WTC11 (cell line): Measurements from ENCODE around the gene NECTIN2. TPM values are rescaled to one million over a fixed set of nuclear protein-coding genes. Genes with fewer than 3 reads are reported as not detected.

Experiments
- ATAC-seq: fragments of 200-7000 bp; cut with Tn5 transposase; 2 replicates; pipeline ENCODE4 v1.10.0; 2021; ENCODE audit warnings: mild to moderate bottlenecking, moderate library complexity
- CTCF ChIA-PET: fragments of 300-600 bp; sonication (Branson Sonifier 250); formaldehyde crosslinking; loops from one replicate; lab custom pipeline; 2021; ENCODE audit warnings: antibody characterized with exemption; lab: Charles Lee
- POLR2A ChIA-PET: fragments of 350-600 bp; sonication (Branson Sonifier 250); formaldehyde crosslinking; loops from one replicate; lab custom pipeline; 2021; ENCODE audit warnings: antibody characterized with exemption; lab: Charles Lee
- DNase-seq: peaks from one replicate; pipeline ENCODE4 v3.0.0; 2021; ENCODE audit warnings: low spot score
- H3K27ac Mint-ChIP-seq: 2 replicates; pipeline ENCODE4 v1.8.0; 2021; ENCODE audit warnings: mixed read lengths
- H3K27me3 Mint-ChIP-seq: 2 replicates; pipeline ENCODE4 v1.8.0; 2021; ENCODE audit warnings: low read depth, mild to moderate bottlenecking, moderate library complexity, mixed read lengths
- H3K36me3 Mint-ChIP-seq: 2 replicates; pipeline ENCODE4 v1.8.0; 2021; ENCODE audit warnings: mixed read lengths
- H3K4me1 Mint-ChIP-seq: 2 replicates; pipeline ENCODE4 v1.8.0; 2022; ENCODE audit warnings: mixed read lengths
- H3K4me3 Mint-ChIP-seq: 2 replicates; pipeline ENCODE4 v1.8.0; 2021; ENCODE audit warnings: mild to moderate bottlenecking, moderate library complexity, mixed read lengths
- H3K9me3 Mint-ChIP-seq: 2 replicates; pipeline ENCODE4 v1.8.0; 2021; ENCODE audit warnings: mixed read lengths
- GRHL2 ChIP-seq: fragments of 250-450 bp; sonication (Bioruptor Pico); IDR thresholded peaks from 2 replicates; pipeline ENCODE4 v1.8.0; 2022; ENCODE audit warnings: mild to moderate bottlenecking, moderate library complexity; ENCODE audit not compliant: insufficient replicate concordance, severe bottlenecking
- HMGA2 ChIP-seq: fragments of 250-450 bp; sonication (Bioruptor Pico); IDR thresholded peaks from 2 replicates; pipeline ENCODE4 v1.4.0; 2021; ENCODE audit warnings: mild to moderate bottlenecking, moderate library complexity
- NFATC4 ChIP-seq: fragments of 250-450 bp; sonication (Bioruptor Pico); IDR thresholded peaks from 2 replicates; pipeline ENCODE4 v1.9.0; 2021; ENCODE audit warnings: mild to moderate bottlenecking
- NR2C2 ChIP-seq: sonication (generic); formaldehyde crosslinking; IDR thresholded peaks from 2 replicates; pipeline ENCODE4 v1.8.0; 2022; ENCODE audit warnings: mild to moderate bottlenecking, missing genetic modification reagents
- PRDM15 ChIP-seq: sonication (generic); formaldehyde crosslinking; IDR thresholded peaks from 2 replicates; pipeline ENCODE4 v1.8.0; 2022; ENCODE audit warnings: missing genetic modification reagents
- TCF7 ChIP-seq: sonication (generic); formaldehyde crosslinking; IDR thresholded peaks from 2 replicates; pipeline ENCODE4 v1.8.0; 2022; ENCODE audit warnings: mild to moderate bottlenecking, low read depth, missing genetic modification reagents, moderate library complexity
- ZBTB21 ChIP-seq: sonication (generic); formaldehyde crosslinking; IDR thresholded peaks from 2 replicates; pipeline ENCODE4 v1.8.1; 2023; ENCODE audit warnings: mild to moderate bottlenecking, missing genetic modification reagents, borderline replicate concordance
- ZNF219 ChIP-seq: sonication (generic); formaldehyde crosslinking; IDR thresholded peaks from 2 replicates; pipeline ENCODE4 v1.8.0; 2023; ENCODE audit warnings: missing genetic modification reagents, mild to moderate bottlenecking, borderline replicate concordance
- ZNF416 ChIP-seq: fragments of 250-450 bp; sonication (Bioruptor Pico); IDR thresholded peaks from 2 replicates; pipeline ENCODE4 v1.9.0; 2021; ENCODE audit warnings: mild to moderate bottlenecking, inconsistent platforms
- ZNF671 ChIP-seq: fragments of 250-450 bp; sonication (Bioruptor Pico); IDR thresholded peaks from 2 replicates; pipeline ENCODE4 v1.8.0; 2021; ENCODE audit warnings: mild to moderate bottlenecking
- total RNA-seq: library from RNA; stranded (reverse); gene quantifications from 3 replicates; pipeline ENCODE4 v1.2.3, GENCODE V29; 2021
- TF ChIP-seq, protein P1 (sequence below): sonication (generic); formaldehyde crosslinking; IDR thresholded peaks from 2 replicates; pipeline ENCODE4 v1.8.0; 2022; ENCODE audit warnings: mild to moderate bottlenecking, missing genetic modification reagents
- TF ChIP-seq, protein P2 (sequence below): sonication (generic); formaldehyde crosslinking; IDR thresholded peaks from 2 replicates; pipeline ENCODE4 v1.8.1; 2023; ENCODE audit warnings: mild to moderate bottlenecking, missing genetic modification reagents, moderate library complexity
- TF ChIP-seq, protein P3 (sequence below): fragments of 250-450 bp; sonication (Bioruptor Pico); IDR thresholded peaks from 2 replicates; pipeline ENCODE4 v1.9.0; 2021; ENCODE audit warnings: mild to moderate bottlenecking

NECTIN2 gene
- total RNA-seq, 1 experiment from 2014 or later, result 170 TPM

DNA sequence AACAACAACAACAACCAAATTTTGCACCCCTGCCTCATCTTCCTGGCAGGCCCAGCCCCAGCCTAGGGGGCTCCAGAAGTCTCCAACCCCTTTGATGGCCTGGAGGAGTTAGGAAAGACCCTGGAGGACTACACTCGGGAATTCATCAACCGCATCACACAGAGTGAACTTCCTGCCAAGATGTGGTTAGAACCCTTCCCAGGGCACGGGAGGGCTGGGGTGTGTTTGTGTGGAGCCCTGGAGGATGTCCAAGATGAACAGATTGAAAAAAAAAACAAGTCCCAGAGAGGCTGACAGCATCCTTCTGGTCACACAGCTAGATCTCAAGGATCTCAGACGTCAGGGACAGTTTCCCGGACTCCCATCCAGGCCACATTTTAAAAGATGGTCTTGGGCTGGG lies 81.6 kb downstream of the NECTIN2 start (continued):
- TF ChIP-seq, protein P1, sequence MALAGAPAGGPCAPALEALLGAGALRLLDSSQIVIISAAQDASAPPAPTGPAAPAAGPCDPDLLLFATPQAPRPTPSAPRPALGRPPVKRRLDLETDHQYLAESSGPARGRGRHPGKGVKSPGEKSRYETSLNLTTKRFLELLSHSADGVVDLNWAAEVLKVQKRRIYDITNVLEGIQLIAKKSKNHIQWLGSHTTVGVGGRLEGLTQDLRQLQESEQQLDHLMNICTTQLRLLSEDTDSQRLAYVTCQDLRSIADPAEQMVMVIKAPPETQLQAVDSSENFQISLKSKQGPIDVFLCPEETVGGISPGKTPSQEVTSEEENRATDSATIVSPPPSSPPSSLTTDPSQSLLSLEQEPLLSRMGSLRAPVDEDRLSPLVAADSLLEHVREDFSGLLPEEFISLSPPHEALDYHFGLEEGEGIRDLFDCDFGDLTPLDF (CRISPR knock-in tag), result no peak
- no peak for TF ChIP-seq ZNF219
- TF ChIP-seq NR2C2 (CRISPR knock-in tag), result no peak
- no peak for TF ChIP-seq ZNF671
- no peak for TF ChIP-seq NFATC4 (CRISPR knock-in tag)
- TF ChIP-seq, protein P2, sequence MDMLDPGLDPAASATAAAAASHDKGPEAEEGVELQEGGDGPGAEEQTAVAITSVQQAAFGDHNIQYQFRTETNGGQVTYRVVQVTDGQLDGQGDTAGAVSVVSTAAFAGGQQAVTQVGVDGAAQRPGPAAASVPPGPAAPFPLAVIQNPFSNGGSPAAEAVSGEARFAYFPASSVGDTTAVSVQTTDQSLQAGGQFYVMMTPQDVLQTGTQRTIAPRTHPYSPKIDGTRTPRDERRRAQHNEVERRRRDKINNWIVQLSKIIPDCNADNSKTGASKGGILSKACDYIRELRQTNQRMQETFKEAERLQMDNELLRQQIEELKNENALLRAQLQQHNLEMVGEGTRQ (CRISPR knock-in tag), result no peak

- H3K9me3 Mint-ChIP-seq, result no peaks in the 10 kb centered on the region
- peaks cover 16% of the 10 kb centered on the region for H3K4me1 Mint-ChIP-seq
- no peak overlapping the region for H3K27ac Mint-ChIP-seq
- H3K27me3 Mint-ChIP-seq, result peaks cover 28% of the 10 kb centered on the region
- DNase-seq (no peak), ATAC-seq (no peak)
- no peak overlapping the region for H3K4me3 Mint-ChIP-seq
- ChIA-PET POLR2A (no interaction called here), CTCF (no interaction called here)
- H3K36me3 Mint-ChIP-seq, result no peaks in the 10 kb centered on the region
- no peak for TF ChIP-seq PRDM15 (CRISPR knock-in tag)
- no peak for TF ChIP-seq ZBTB21 (CRISPR knock-in tag)
- no peak for TF ChIP-seq ZNF416
- no peak for TF ChIP-seq TCF7 (CRISPR knock-in tag)
These were observed 84.0 kb downstream of the NECTIN2 start for GRCh38 chr19:44930088-44930487.

DNA sequence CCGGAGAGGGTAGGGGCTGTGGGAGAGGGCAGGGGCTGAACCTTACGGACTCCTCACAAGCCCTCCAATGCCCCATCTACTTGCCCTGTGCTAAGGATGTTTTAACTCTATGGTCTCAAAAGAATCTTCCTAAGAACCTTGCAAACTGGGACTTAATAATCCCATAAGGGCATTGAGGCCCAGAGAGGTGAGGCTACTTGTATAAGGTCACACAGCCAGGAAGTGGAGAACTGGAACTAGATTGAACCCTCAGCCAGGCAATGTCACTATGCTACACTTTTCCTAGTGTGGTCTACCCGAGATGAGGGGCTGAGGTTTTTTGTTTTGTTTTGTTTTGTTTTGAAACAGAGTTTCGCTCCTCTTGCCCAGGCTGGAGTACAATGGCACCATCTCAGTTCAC lies 85.4 kb downstream of the NECTIN2 start:
- ATAC-seq (no peak), DNase-seq (no peak)
- Mint-ChIP-seq H3K27ac (no peak overlapping the region), H3K36me3 (no peaks in the 10 kb centered on the region), H3K4me1 (peaks cover 8% of the 10 kb centered on the region), H3K27me3 (peaks cover 13% of the 10 kb centered on the region), H3K9me3 (no peaks in the 10 kb centered on the region), H3K4me3 (no peak overlapping the region)
- CTCF ChIA-PET, result no interaction called here
- no peak for TF ChIP-seq GRHL2
- TF ChIP-seq, protein P1 (CRISPR knock-in tag), result no peak
- no peak for TF ChIP-seq HMGA2 (CRISPR knock-in tag)
- TF ChIP-seq, protein P3, sequence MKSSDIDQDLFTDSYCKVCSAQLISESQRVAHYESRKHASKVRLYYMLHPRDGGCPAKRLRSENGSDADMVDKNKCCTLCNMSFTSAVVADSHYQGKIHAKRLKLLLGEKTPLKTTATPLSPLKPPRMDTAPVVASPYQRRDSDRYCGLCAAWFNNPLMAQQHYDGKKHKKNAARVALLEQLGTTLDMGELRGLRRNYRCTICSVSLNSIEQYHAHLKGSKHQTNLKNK (CRISPR knock-in tag), result no peak
- POLR2A ChIA-PET, result interaction anchor here (0.7 kb wide), 1 partner anchor 145 kb away, joined by 4 read pairs; no protein-coding TSS in a partner anchor

Other genes with a start within 250 kb of the NECTIN2 start
- gene IGSF23, start 232.7 kb upstream of the NECTIN2 start, total RNA-seq, result not detected in 3 replicates
- gene PVR, start 202.4 kb upstream of the NECTIN2 start, total RNA-seq, result 13.7 to 15.9 TPM (median 15.0 TPM) in 3 replicates
- 1.9 to 2.9 TPM (median 2.3 TPM) in 3 replicates for gene CEACAM19, start 174.8 kb upstream of the NECTIN2 start, total RNA-seq
- not detected in 3 replicates for gene CEACAM16, start 147.1 kb upstream of the NECTIN2 start, total RNA-seq
- 4.6 to 7.8 TPM (median 5.6 TPM) in 3 replicates for gene BCL3, start 97.6 kb upstream of the NECTIN2 start, total RNA-seq
- gene CBLC, start 68.4 kb upstream of the NECTIN2 start, total RNA-seq, result 20.5 to 29.5 TPM (median 27.8 TPM) in 3 replicates
- gene BCAM, start 37.2 kb upstream of the NECTIN2 start, total RNA-seq, result 73.1 to 89.5 TPM (median 80.0 TPM) in 3 replicates
- 166 to 221 TPM (median 181 TPM) in 3 replicates for gene TOMM40, start 45.0 kb downstream of the NECTIN2 start, total RNA-seq
- 815 to 837 TPM (median 824 TPM) in 3 replicates for gene APOE, start 59.5 kb downstream of the NECTIN2 start, total RNA-seq
- 76.2 to 101 TPM (median 86.5 TPM) in 3 replicates for gene APOC1, start 68.3 kb downstream of the NECTIN2 start, total RNA-seq
- not detected in 3 replicates for gene APOC4, start 95.9 kb downstream of the NECTIN2 start, total RNA-seq
- 0.66 to 0.81 TPM in 2 of 3 replicates, not detected in the other for gene APOC2, start 99.8 kb downstream of the NECTIN2 start, total RNA-seq
- 75.9 to 85.6 TPM (median 76.4 TPM) in 3 replicates for gene CLPTM1, start 109.1 kb downstream of the NECTIN2 start, total RNA-seq
- gene RELB, start 155.2 kb downstream of the NECTIN2 start, total RNA-seq, result 8.9 to 10.6 TPM (median 9.9 TPM) in 3 replicates
- gene CLASRP, start 192.7 kb downstream of the NECTIN2 start, total RNA-seq, result 85.0 to 88.9 TPM (median 88.0 TPM) in 3 replicates
- 13.4 to 14.8 TPM (median 13.8 TPM) in 3 replicates for gene ZNF296, start 230.2 kb downstream of the NECTIN2 start, total RNA-seq
- 55.0 to 60.3 TPM (median 55.3 TPM) in 3 replicates for gene GEMIN7, start 233.0 kb downstream of the NECTIN2 start, total RNA-seq
- 34.5 to 35.9 TPM (median 35.4 TPM) in 3 replicates for gene PPP1R37, start 246.9 kb downstream of the NECTIN2 start, total RNA-seq